IPS DF 6.9 (cell line): Measurements from ENCODE around the gene INSM1.
"Not testable (repeated sequence)": the region's sequence is repeated elsewhere in the genome, so short reads cannot be mapped to it uniquely, and the experiment has no call there.

ENCODE experiments used
- DNase-seq: peaks from one replicate; pipeline ENCODE4 v3.0.0-alpha.2; 2013; ENCODE audit warnings: low read depth, low spot score
- H3K27ac ChIP-seq: one replicate; pipeline ENCODE4 v1.5.1; 2013; ENCODE audit warnings: low read length, control low read depth
- H3K27me3 ChIP-seq: 2 replicates; pipeline ENCODE4 v1.6.1; 2013; ENCODE audit warnings: mild to moderate bottlenecking, low read length; ENCODE audit not compliant: control insufficient read depth, insufficient read depth
- H3K36me3 ChIP-seq: 2 replicates; pipeline ENCODE4 v1.6.1; 2013; ENCODE audit warnings: low read length; ENCODE audit not compliant: control insufficient read depth, insufficient read depth
- H3K4me1 ChIP-seq: 2 replicates; pipeline ENCODE4 v1.6.1; 2013; ENCODE audit warnings: low read length; ENCODE audit not compliant: control insufficient read depth, insufficient read depth
- H3K4me3 ChIP-seq: 2 replicates; pipeline ENCODE4 v1.5.1; 2013; ENCODE audit warnings: mild to moderate bottlenecking, low read length
- H3K9me3 ChIP-seq: 2 replicates; pipeline ENCODE4 v1.6.1; 2013; ENCODE audit warnings: low read length, inconsistent platforms; ENCODE audit not compliant: control insufficient read depth, insufficient read depth
- WGBS: extraction: QIAGEN DNeasy Blood & Tissue Kit; methylation state at CpG from one replicate; pipeline ENCODE4 v1.1.7; 2013; ENCODE audit warnings: mixed read lengths, missing lambda C conversion rate; ENCODE audit not compliant: insufficient read length, insufficient coverage; 5-methylcytosine and 5-hydroxymethylcytosine counted together

INSM1 gene

GRCh38 chr20:20334489-20334888 is 33.4 kb upstream of the INSM1 start:
- Histone ChIP-seq H3K36me3 (no peaks in the 10 kb centered on the region), H3K27me3 (no peaks in the 10 kb centered on the region), H3K4me1 (no peaks in the 10 kb centered on the region), H3K9me3 (no peaks in the 10 kb centered on the region), H3K27ac (no peak overlapping the region), H3K4me3 (no peak overlapping the region)
- WGBS: no CpG with 5 or more reads among the region's 5 CpGs
- no peak for DNase-seq

GRCh38 chr20:20338133-20338730 is 29.7 kb upstream of the INSM1 start:
- no peak overlapping the region for H3K4me3 ChIP-seq
- no peaks in the 10 kb centered on the region for H3K9me3 ChIP-seq
- no peaks in the 10 kb centered on the region for H3K36me3 ChIP-seq
- H3K27ac ChIP-seq: no peak overlapping the region
- H3K27me3 ChIP-seq: no peaks in the 10 kb centered on the region
- DNase-seq: no peak
- no peaks in the 10 kb centered on the region for H3K4me1 ChIP-seq
- WGBS: no CpG with 5 or more reads among the region's 14 CpGs

- H3K27ac ChIP-seq: no peak overlapping the region
- no peaks in the 10 kb centered on the region for H3K9me3 ChIP-seq
- no peaks in the 10 kb centered on the region for H3K36me3 ChIP-seq
- no peak overlapping the region; the same call in 1 of the 2 replicates for H3K4me3 ChIP-seq
- no peak for DNase-seq
- no peaks in the 10 kb centered on the region for H3K4me1 ChIP-seq
- H3K27me3 ChIP-seq: no peaks in the 10 kb centered on the region
- no CpG with 5 or more reads among the region's 16 CpGs for WGBS
Measured at GRCh38 chr20:20340443-20340842, 27.5 kb upstream of the INSM1 start.

- no peaks in the 10 kb centered on the region for H3K36me3 ChIP-seq
- H3K9me3 ChIP-seq: no peaks in the 10 kb centered on the region
- no peak for DNase-seq
- H3K4me3 ChIP-seq: no peak overlapping the region
- WGBS: no CpG with 5 or more reads among the region's 4 CpGs
- no peak overlapping the region for H3K27ac ChIP-seq
- no peaks in the 10 kb centered on the region for H3K4me1 ChIP-seq
- H3K27me3 ChIP-seq: no peaks in the 10 kb centered on the region
Measured at GRCh38 chr20:20341371-20341770, 26.5 kb upstream of the INSM1 start.

- no peaks in the 10 kb centered on the region for H3K36me3 ChIP-seq
- no peak for DNase-seq
- no peaks in the 10 kb centered on the region for H3K27me3 ChIP-seq
- no peaks in the 10 kb centered on the region for H3K9me3 ChIP-seq
- no peak overlapping the region for H3K4me3 ChIP-seq
- no CpG with 5 or more reads among the region's 5 CpGs for whole genome bisulfite sequencing
- no peaks in the 10 kb centered on the region for H3K4me1 ChIP-seq
- H3K27ac ChIP-seq: no peak overlapping the region
Measured at GRCh38 chr20:20342066-20342465, 25.8 kb upstream of the INSM1 start.

- Histone ChIP-seq H3K4me3 (no peak overlapping the region), H3K27me3 (no peaks in the 10 kb centered on the region), H3K9me3 (no peaks in the 10 kb centered on the region), H3K36me3 (no peaks in the 10 kb centered on the region), H3K4me1 (no peaks in the 10 kb centered on the region), H3K27ac (no peak overlapping the region)
- DNase-seq: no peak
- no CpG with 5 or more reads among the region's 7 CpGs for WGBS
Measured at GRCh38 chr20:20343932-20344331, 24.0 kb upstream of the INSM1 start.

GRCh38 chr20:20344476-20344875 is 23.4 kb upstream of the INSM1 start:
- Histone ChIP-seq H3K27ac (no peak overlapping the region), H3K4me3 (no peak overlapping the region), H3K4me1 (no peaks in the 10 kb centered on the region), H3K36me3 (no peaks in the 10 kb centered on the region), H3K9me3 (no peaks in the 10 kb centered on the region), H3K27me3 (no peaks in the 10 kb centered on the region)
- WGBS: no CpG with 5 or more reads among the region's 4 CpGs
- DNase-seq: no peak

- no peaks in the 10 kb centered on the region for H3K27me3 ChIP-seq
- no peak overlapping the region for H3K27ac ChIP-seq
- H3K9me3 ChIP-seq: no peaks in the 10 kb centered on the region; the same call in 1 of the 2 replicates
- no peaks in the 10 kb centered on the region for H3K36me3 ChIP-seq
- no peaks in the 10 kb centered on the region for H3K4me1 ChIP-seq
- no CpG with 5 or more reads among the region's 3 CpGs for WGBS
- DNase-seq: no peak
- H3K4me3 ChIP-seq: no peak overlapping the region
Measured at GRCh38 chr20:20353576-20353975, 14.3 kb upstream of the INSM1 start.

- H3K4me3 ChIP-seq, H3K27ac ChIP-seq, DNase-seq, H3K9me3 ChIP-seq, H3K27me3 ChIP-seq, H3K36me3 ChIP-seq, H3K4me1 ChIP-seq: not testable (repeated sequence)
Measured at GRCh38 chr20:20355503-20355902, 12.4 kb upstream of the INSM1 start.

- no peak overlapping the region for H3K4me3 ChIP-seq
- no peaks in the 10 kb centered on the region; the same call in 1 of the 2 replicates for H3K9me3 ChIP-seq
- peaks cover 1% of the 10 kb centered on the region; the same call in 1 of the 2 replicates for H3K4me1 ChIP-seq
- no peak overlapping the region for H3K27ac ChIP-seq
- H3K36me3 ChIP-seq: no peaks in the 10 kb centered on the region
- no peak for DNase-seq
- H3K27me3 ChIP-seq: peaks cover 7% of the 10 kb centered on the region; the same call in 1 of the 2 replicates
Measured at GRCh38 chr20:20358801-20359200, 9.1 kb upstream of the INSM1 start.

GRCh38 chr20:20359628-20360027 is 8.3 kb upstream of the INSM1 start:
- no CpG with 5 or more reads among the region's 6 CpGs for WGBS
- peaks cover 11% of the 10 kb centered on the region; the same call in 1 of the 2 replicates for H3K27me3 ChIP-seq
- no peaks in the 10 kb centered on the region; the same call in 1 of the 2 replicates for H3K9me3 ChIP-seq
- DNase-seq: no peak
- H3K4me1 ChIP-seq: peaks cover 1% of the 10 kb centered on the region; the same call in 1 of the 2 replicates
- no peaks in the 10 kb centered on the region for H3K36me3 ChIP-seq
- H3K27ac ChIP-seq: no peak overlapping the region
- H3K4me3 ChIP-seq: no peak overlapping the region
